H1 (cell line): ENCODE measurements around the gene RTN4RL2. TPM values are rescaled to one million over a fixed set of nuclear protein-coding genes. Genes with fewer than 3 reads are reported as not detected.

ENCODE experiments used
- CTCF ChIA-PET: fragments of 300-600 bp; sonication (Branson Sonifier 250); formaldehyde crosslinking; loops from one replicate; lab custom pipeline; 2021; ENCODE audit not compliant: partially characterized antibody; lab: Charles Lee
- POLR2A ChIA-PET: fragments of 300-600 bp; sonication (Branson Sonifier 250); formaldehyde crosslinking; loops from one replicate; lab custom pipeline; 2021; ENCODE audit warnings: inconsistent platforms; ENCODE audit not compliant: partially characterized antibody; lab: Charles Lee
- DNase-seq, 2 experiments: peaks; one replicate each; pipeline versions ENCODE4 v3.0.0 to v3.0.0-alpha.2; 2010 to 2022; ENCODE audit warnings: low spot score in 2 of 2, low read depth in 1 of 2, mixed read lengths in 1 of 2
- FAIRE-seq: peaks from 2 replicates; lab custom pipeline; 2011; peaks lifted over from hg19 to GRCh38; lab: Jason Lieb, UNC
- H2AFZ ChIP-seq: 2 replicates; pipeline ENCODE4 v1.8.1; 2012; ENCODE audit warnings: low read length, inconsistent platforms
- H2AK5ac ChIP-seq: 2 replicates; pipeline ENCODE4 v1.6.1; 2013; ENCODE audit warnings: low read depth, low read length
- H2BK120ac ChIP-seq: replicated peaks from 2 replicates; pipeline ENCODE3; 2013; ENCODE audit warnings: low read depth, low read length, inconsistent platforms
- H2BK12ac ChIP-seq: 2 replicates; pipeline ENCODE4 v1.6.1; 2013; ENCODE audit warnings: low read depth, low read length
- H2BK15ac ChIP-seq: 2 replicates; pipeline ENCODE4 v1.6.1; 2013; ENCODE audit warnings: low read length
- H2BK20ac ChIP-seq: 2 replicates; pipeline ENCODE4 v1.6.1; 2013; ENCODE audit warnings: low read length
- H2BK5ac ChIP-seq: 2 replicates; pipeline ENCODE4 v1.6.1; 2013; ENCODE audit warnings: low read depth, low read length
- H3K14ac ChIP-seq: 2 replicates; pipeline ENCODE4 v1.6.1; 2013; ENCODE audit warnings: inconsistent platforms; ENCODE audit not compliant: insufficient read length
- H3K18ac ChIP-seq: 2 replicates; pipeline ENCODE4 v1.6.1; 2013; ENCODE audit warnings: low read length; ENCODE audit errors: extremely low read depth
- H3K23ac ChIP-seq: 2 replicates; pipeline ENCODE4 v1.6.1; 2013; ENCODE audit warnings: inconsistent platforms; ENCODE audit not compliant: insufficient read length
- H3K23me2 ChIP-seq: 2 replicates; pipeline ENCODE4 v1.6.1; 2013; ENCODE audit warnings: low read depth, low read length
- H3K27ac ChIP-seq: 2 replicates; pipeline ENCODE4 v1.6.1; 2011; ENCODE audit warnings: low read depth, low read length, inconsistent platforms
- H3K27me3 ChIP-seq, 4 experiments: replicated peaks in 1 of 4; 1 replicate in 1 of 4; 2 replicates in 3 of 4; pipeline versions ENCODE4 v1.6.1 to v1.8.1; 2011 to 2013; ENCODE audit warnings: low read length in 3 of 4, mild to moderate bottlenecking in 3 of 4, inconsistent platforms in 2 of 4, mixed read lengths in 2 of 4, moderate library complexity in 1 of 4; ENCODE audit not compliant: control insufficient read depth in 3 of 4, insufficient read depth in 3 of 4; ENCODE audit errors: extremely low read depth in 1 of 4
- H3K36me3 ChIP-seq, 4 experiments: 2 replicates each; pipeline versions ENCODE4 v1.6.1 to v1.8.1; 2011 to 2013; ENCODE audit warnings: mild to moderate bottlenecking in 4 of 4, low read length in 3 of 4, moderate library complexity in 2 of 4, control low read depth in 1 of 4, inconsistent platforms in 1 of 4; ENCODE audit not compliant: insufficient read depth in 4 of 4, control insufficient read depth in 2 of 4
- H3K4ac ChIP-seq: replicated peaks from 2 replicates; pipeline ENCODE3; 2013; ENCODE audit warnings: low read length, low read depth, mixed read lengths, inconsistent platforms; ENCODE audit not compliant: insufficient read length
- H3K4me1 ChIP-seq, 4 experiments: replicated peaks in 1 of 4; 1 replicate in 1 of 4; 2 replicates in 3 of 4; pipeline versions ENCODE4 v1.6.1 to v1.8.1; 2011 to 2013; ENCODE audit warnings: low read length in 3 of 4, inconsistent platforms in 2 of 4, mixed read lengths in 1 of 4; ENCODE audit not compliant: insufficient read depth in 4 of 4, control insufficient read depth in 3 of 4
- H3K4me2 ChIP-seq, 2 experiments: 2 replicates each; pipeline versions ENCODE4 v1.6.1 to v1.8.1; 2011 to 2013; ENCODE audit warnings: low read depth in 2 of 2, low read length in 2 of 2, control low read depth in 1 of 2, inconsistent platforms in 1 of 2, mild to moderate bottlenecking in 1 of 2; ENCODE audit not compliant: insufficient read depth in 1 of 2
- H3K4me3 ChIP-seq, 4 experiments: fragments of 200-600, 300-600 bp in 1 of 4; sonication (generic), shearing (Covaris generic), sonication (Bioruptor Twin) in 1 of 4; 2 replicates each; pipeline versions ENCODE4 v1.5.1 to v1.8.1; 2011 to 2016; ENCODE audit warnings: low read length in 4 of 4, low read depth in 3 of 4, control low read depth in 2 of 4, inconsistent platforms in 2 of 4, mild to moderate bottlenecking in 2 of 4, mixed read lengths in 1 of 4, moderate library complexity in 1 of 4; ENCODE audit not compliant: insufficient read depth in 2 of 4; ENCODE audit errors: extremely low read depth in 1 of 4
- H3K56ac ChIP-seq: replicated peaks from 2 replicates; pipeline ENCODE3; 2013; ENCODE audit warnings: low read depth, mild to moderate bottlenecking, mixed read lengths, low read length, inconsistent platforms; ENCODE audit not compliant: insufficient read length
- H3K79me1 ChIP-seq: 2 replicates; pipeline ENCODE4 v1.6.1; 2013; ENCODE audit warnings: low read depth, low read length, control low read depth
- H3K79me2 ChIP-seq, 2 experiments: 2 replicates each; pipeline versions ENCODE4 v1.6.1 to v1.8.1; 2012 to 2013; ENCODE audit warnings: low read length in 2 of 2, mild to moderate bottlenecking in 2 of 2, inconsistent platforms in 1 of 2; ENCODE audit not compliant: insufficient read depth in 2 of 2, control insufficient read depth in 1 of 2
- H3K9ac ChIP-seq, 4 experiments: replicated peaks in 1 of 4; 1 replicate in 1 of 4; 2 replicates in 3 of 4; pipeline versions ENCODE4 v1.6.1 to v1.8.1; 2011 to 2013; ENCODE audit warnings: low read depth in 3 of 4, low read length in 3 of 4, control low read depth in 2 of 4, mild to moderate bottlenecking in 2 of 4, moderate library complexity in 2 of 4, inconsistent platforms in 1 of 4; ENCODE audit errors: extremely low read depth in 1 of 4
- H3K9me3 ChIP-seq, 2 experiments: 2 replicates each; pipeline versions ENCODE4 v1.6.1 to v1.8.1; 2012 to 2013; ENCODE audit warnings: mild to moderate bottlenecking in 2 of 2, moderate library complexity in 2 of 2, control low read depth in 1 of 2, inconsistent platforms in 1 of 2, low read depth in 1 of 2, low read length in 1 of 2, mixed read lengths in 1 of 2; ENCODE audit not compliant: insufficient read depth in 2 of 2
- H4K20me1 ChIP-seq, 2 experiments: replicated peaks in 1 of 2; 2 replicates each; pipeline versions ENCODE3 to v1.8.1; 2011 to 2013; ENCODE audit warnings: inconsistent platforms in 2 of 2, low read length in 2 of 2, mild to moderate bottlenecking in 1 of 2; ENCODE audit not compliant: insufficient read depth in 2 of 2, control insufficient read depth in 1 of 2
- H4K5ac ChIP-seq: 2 replicates; pipeline ENCODE4 v1.6.1; 2013; ENCODE audit warnings: low read length, low read depth, mixed read lengths, inconsistent platforms; ENCODE audit not compliant: insufficient read length
- H4K8ac ChIP-seq: 2 replicates; pipeline ENCODE4 v1.8.0; 2013; ENCODE audit warnings: mild to moderate bottlenecking, moderate library complexity, low read length, inconsistent platforms; ENCODE audit not compliant: insufficient read depth; ENCODE audit errors: extremely low read depth
- H4K91ac ChIP-seq: replicated peaks from 2 replicates; pipeline ENCODE3; 2013; ENCODE audit warnings: low read length, mixed read lengths, inconsistent platforms; ENCODE audit not compliant: insufficient read length
- GABPA ChIP-seq: IDR thresholded peaks from 2 replicates; pipeline ENCODE4 v1.6.1; 2011; ENCODE audit warnings: mild to moderate bottlenecking, low read length, moderate library complexity, borderline replicate concordance; ENCODE audit not compliant: insufficient read depth
- GTF2F1 ChIP-seq: IDR thresholded peaks from 2 replicates; pipeline ENCODE4 v1.6.1; 2012; ENCODE audit warnings: low read depth, low read length, improper control_type of control experiment, borderline replicate concordance
- HDAC6 ChIP-seq: IDR thresholded peaks from one replicate; pipeline ENCODE4 v1.7.1; 2012; ENCODE audit warnings: low read depth, mild to moderate bottlenecking, inconsistent platforms, low read length, moderate library complexity
- KDM4A ChIP-seq: IDR thresholded peaks from one replicate; pipeline ENCODE4 v1.7.1; 2012; ENCODE audit warnings: low read depth, mild to moderate bottlenecking, moderate library complexity, low read length, inconsistent platforms; ENCODE audit not compliant: severe bottlenecking
- POLR2AphosphoS5 ChIP-seq: IDR thresholded peaks from 2 replicates; pipeline ENCODE4 v1.6.1; 2011; ENCODE audit warnings: low read depth, low read length
- RNF2 ChIP-seq: fragments of 200-900, 300-1000 bp; sonication (generic); IDR thresholded peaks from 2 replicates; pipeline ENCODE4 v1.7.1; 2016; ENCODE audit warnings: borderline replicate concordance, low read depth, mild to moderate bottlenecking, antibody characterized with exemption, low read length; ENCODE audit not compliant: poor library complexity, severe bottlenecking; ENCODE audit errors: missing control alignments
- SP1 ChIP-seq: IDR thresholded peaks from 2 replicates; pipeline ENCODE4 v1.6.1; 2011; ENCODE audit warnings: low read depth, low read length
- TEAD4 ChIP-seq: IDR thresholded peaks from 2 replicates; pipeline ENCODE4 v1.6.1; 2012; ENCODE audit warnings: low read depth, low read length, inconsistent platforms, mixed read lengths
- WGBS, 2 experiments: shearing (Covaris generic) in 1 of 2; methylation state at CpG; one replicate each; pipeline versions ENCODE4 v1.1.6 to v1.1.7; 2013 to 2015; ENCODE audit warnings: low lambda C conversion rate in 2 of 2, mixed read lengths in 2 of 2, inconsistent platforms in 1 of 2, low coverage in 1 of 2, missing lambda C conversion rate in 1 of 2; ENCODE audit not compliant: insufficient replicate concordance in 2 of 2, insufficient coverage in 1 of 2, insufficient read length in 1 of 2; ENCODE audit errors: extremely low coverage in 1 of 2, missing lambda C conversion rate in 1 of 2; 5-methylcytosine and 5-hydroxymethylcytosine counted together
- long read RNA-seq, 2 experiments: library from RNA in 1 of 2; library from capped mRNA in 1 of 2; stranded (forward); transcript quantifications; one replicate each; pipeline ENCODE4 v2.0.0, GENCODE V29; 2021; ENCODE audit warnings: inconsistent platforms in 1 of 2
- polyA minus RNA-seq, 3 experiments: library from RNA; depleted of rRNA, polyadenylated mRNA; stranded (reverse); fragments of >200 nt; gene quantifications; 1 replicate in 2 of 3; 2 replicates in 1 of 3; pipeline ENCODE4 v1.2.3, GENCODE V29; 2011
- polyA plus RNA-seq, 7 experiments: library from polyadenylated mRNA; depleted of rRNA in 3 of 7; stranded (reverse) in 5 of 7; unstranded in 2 of 7; fragments of >200 nt in 5 of 7; fragments of 200-250 nt in 2 of 7; gene quantifications; 1 replicate in 5 of 7; 2 replicates in 1 of 7; 4 replicates in 1 of 7; pipeline versions ENCODE4 v1.2.1 to v1.2.3, GENCODE V29; 2011 to 2013; ENCODE audit warnings: missing spikeins in 2 of 7, mixed read lengths in 2 of 7
- total RNA-seq: library from RNA; stranded (reverse); fragmentation: NEBNext Ultra II Directional; extraction: Animal tissue kit (Norgen Biotek cat#: 25700); gene quantifications from 2 replicates; pipeline ENCODE4 v1.2.1, GENCODE V29; 2021

The RTN4RL2 gene
- total RNA-seq, result 23.7 and 24.4 TPM in 2 replicates
- polyA plus RNA-seq (2011; rRNA removed), result 11.4 and 17.3 TPM in 2 replicates
- polyA plus RNA-seq (2011; cell fraction: cytosol; rRNA removed), result 4.4 TPM
- 11.2 TPM for polyA plus RNA-seq (2011; cell fraction: nucleus; rRNA removed)
- polyA plus RNA-seq (2012, experiment 1 of 2), result 13.1 to 33.1 TPM (median 28.5 TPM) in 4 replicates
- 15.1 TPM for polyA plus RNA-seq (2012, experiment 2 of 2)
- polyA plus RNA-seq (2013, experiment 1 of 2), result 25.6 TPM
- polyA plus RNA-seq (2013, experiment 2 of 2), result 28.8 TPM
- polyA minus RNA-seq (2011; rRNA and poly(A)+ RNA removed), result 3.2 and 3.9 TPM in 2 replicates
- polyA minus RNA-seq (2011; cell fraction: cytosol; rRNA and poly(A)+ RNA removed), result 16.0 TPM
- polyA minus RNA-seq (2011; cell fraction: nucleus; rRNA and poly(A)+ RNA removed), result 12.4 TPM
- long read RNA-seq, experiment 1, transcript RTN4RL2-201 (3 exons, 2,203 nt), result major isoform, 16 of 40 reads
- long read RNA-seq, experiment 1, partial matches to known transcripts, result 4 of 40 reads
- long read RNA-seq, experiment 1, other reads (novel, unspliced or antisense), result 20 of 40 reads
- long read RNA-seq, experiment 2, result 0 reads

DNA sequence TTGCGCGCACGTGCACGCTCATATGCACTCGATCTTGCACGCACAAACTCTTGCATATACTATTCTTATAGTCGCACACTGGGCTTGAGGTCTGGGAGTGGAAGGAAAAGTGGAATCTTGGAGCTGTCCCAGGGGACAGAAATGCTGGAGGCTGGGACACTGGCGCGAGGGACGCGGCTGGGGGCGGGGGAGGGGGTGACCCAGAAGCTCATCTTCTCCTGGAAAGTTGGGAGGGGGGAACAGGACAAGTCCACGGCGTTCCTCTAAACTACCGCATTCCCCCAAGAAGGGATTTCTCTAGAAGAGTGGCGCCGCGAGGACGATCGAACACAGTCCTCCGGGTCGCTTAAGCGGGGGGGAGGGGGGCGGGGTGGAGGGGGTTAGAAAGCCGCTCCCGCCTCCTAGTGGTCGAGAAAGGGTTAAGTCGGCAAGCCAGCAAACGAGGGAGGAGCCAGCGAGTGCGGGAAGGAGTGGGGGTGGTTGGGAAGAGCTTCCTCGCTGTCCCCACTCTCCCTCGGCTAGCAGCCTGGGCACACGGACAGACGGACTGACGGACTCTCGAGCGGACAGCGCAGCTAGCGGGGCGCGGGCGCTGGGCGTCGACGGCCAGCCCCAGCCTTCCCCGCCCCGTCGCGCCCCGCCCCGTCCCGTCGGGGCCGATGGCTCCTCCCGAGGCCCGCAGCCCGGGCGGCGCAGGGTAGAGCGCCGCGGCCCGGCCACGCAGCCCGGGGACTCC, at the start of gene RTN4RL2:
TSS of gene RTN4RL2 (plus strand) at position 507 of the 736 bp plus-strand sequence. CDS start 338 bp downstream, outside the sequence.
- WGBS, 2 experiments, result 0% methylated on average over 15 of the region's 66 CpGs; no CpG with 5 or more reads in 1 of the 2 experiments
- peaks cover 24% of the 10 kb centered on the region for H3K23me2 ChIP-seq
- no peak within 1 kb of the TSS for H3K4ac ChIP-seq
- H3K79me1 ChIP-seq, result peaks cover 3% of the 10 kb centered on the region; the same call in 1 of the 2 replicates
- 0 out of 2 replicates have a peak within 1 kb of the TSS, but pooled peaks have one; percentile 61 for H2BK20ac ChIP-seq
- no peaks in the 10 kb centered on the region for H3K36me3 ChIP-seq
- no peak within 1 kb of the TSS for H3K23ac ChIP-seq
- no peak within 1 kb of the TSS for H3K56ac ChIP-seq
- H3K4me2 ChIP-seq, result peak within 1 kb of the TSS; percentile 84 to 99
- DNase-seq, result peak in 1 of 2 experiments; percentile 86
- no peak within 1 kb of the TSS for H4K8ac ChIP-seq
- no peak within 1 kb of the TSS for H4K91ac ChIP-seq
- H2BK15ac ChIP-seq, result 0 out of 2 replicates have a peak within 1 kb of the TSS, but pooled peaks have one; percentile 40
- H3K18ac ChIP-seq, result peak within 1 kb of the TSS; percentile 48
- H2AK5ac ChIP-seq, result no peak within 1 kb of the TSS; the same call in 1 of the 2 replicates
- peak within 1 kb of the TSS in 2 of 4 experiments; percentile 3 to 25; a peak in 4 of 7 replicates for H3K9ac ChIP-seq
- peaks cover 8 to 36% (median 27%) of the 10 kb centered on the region in 4 experiments for H3K27me3 ChIP-seq
- POLR2A ChIA-PET, result interaction anchor here (0.8 to 10.5 kb wide), 19 partner anchors 9 to 281 kb away, joined by 3 to 141 read pairs (median 4); partner anchors contain the start of genes SELENOH, SLC43A1, TIMM10 and TNKS1BP1
- H3K79me2 ChIP-seq, result peaks cover 0 to 21% of the 10 kb centered on the region in 2 experiments; a peak in 2 of 4 replicates
- H2BK5ac ChIP-seq, result peak within 1 kb of the TSS; percentile 52; the same call in 1 of the 2 replicates
- peaks cover 0 to 2% of the 10 kb centered on the region in 2 experiments for H4K20me1 ChIP-seq
- H2BK12ac ChIP-seq, result peak within 1 kb of the TSS; percentile 80; the same call in 1 of the 2 replicates
- FAIRE-seq, result no peak
- no peak within 1 kb of the TSS for H3K14ac ChIP-seq
- H3K4me1 ChIP-seq, result peaks cover 5 to 50% (median 37%) of the 10 kb centered on the region in 4 experiments
- no peaks in the 10 kb centered on the region for H3K9me3 ChIP-seq
- H3K4me3 ChIP-seq, result peak within 1 kb of the TSS; percentile 62 to 97 (median 74)
- no peak within 1 kb of the TSS for H3K27ac ChIP-seq
- H4K5ac ChIP-seq, result no peak within 1 kb of the TSS
- H2BK120ac ChIP-seq, result no peak within 1 kb of the TSS
- CTCF ChIA-PET, result interaction anchor here (0.7 to 14.0 kb wide), 23 partner anchors 8 to 188 kb away, joined by 3 to 452 read pairs (median 5); partner anchors contain the start of genes SLC43A1, SLC43A3 and TIMM10
- no peak within 1 kb of the TSS for H2AFZ ChIP-seq
- no peak for TF ChIP-seq GTF2F1
- no peak for TF ChIP-seq TEAD4
- TF ChIP-seq HDAC6, result no peak
- TF ChIP-seq GABPA, result no peak
- TF ChIP-seq KDM4A, result peak; percentile 25
- peak; percentile 44; the same call in 1 of the 2 replicates for TF ChIP-seq POLR2AphosphoS5
- TF ChIP-seq SP1, result peak; percentile 49; the same call in 1 of the 2 replicates
- peak; percentile 34 for TF ChIP-seq RNF2
